WI38 (cell line): ENCODE measurements around the gene KCNG2.

Experiments
- H3K4me3 ChIP-seq: 2 replicates; pipeline ENCODE4 v1.5.1; 2011; ENCODE audit warnings: low read depth, mild to moderate bottlenecking, control low read depth, low read length
- CTCF ChIP-seq: IDR thresholded peaks from 2 replicates; pipeline ENCODE4 v1.5.1; 2012; ENCODE audit warnings: low read depth, mild to moderate bottlenecking, control low read depth, low read length

KCNG2 gene

GRCh38 chr18:79802298-79802697 lies 4.6 kb downstream of the KCNG2 start:
- no peak for TF ChIP-seq CTCF
- H3K4me3 ChIP-seq, result no peak overlapping the region

DNA sequence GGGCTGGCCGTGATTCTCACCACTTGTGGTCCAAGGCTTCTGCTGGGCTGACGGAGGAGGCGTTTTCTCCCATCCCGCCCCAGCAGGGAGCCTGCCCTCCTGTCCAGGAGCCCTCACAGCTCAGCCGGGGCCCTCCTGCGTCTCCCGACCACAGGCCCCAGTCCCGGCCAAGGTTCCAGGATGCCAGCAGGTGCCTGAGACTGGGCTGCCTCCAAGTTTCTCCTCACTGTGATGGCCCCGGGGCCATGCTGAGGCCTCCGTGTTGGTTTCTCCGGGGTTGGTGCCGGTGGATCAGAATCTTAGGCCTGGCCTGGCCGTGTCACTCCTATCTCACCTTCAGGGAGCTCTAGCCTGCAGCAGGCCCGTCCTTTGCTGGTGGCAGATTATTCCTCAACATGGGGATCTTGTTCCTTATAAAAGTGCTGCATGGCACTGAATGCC lies 5.9 kb downstream of the KCNG2 start:
- no peak for TF ChIP-seq CTCF
- H3K4me3 ChIP-seq, result no peak overlapping the region

GRCh38 chr18:79804130-79804787 lies 6.5 kb downstream of the KCNG2 start:
- no peak for TF ChIP-seq CTCF
- H3K4me3 ChIP-seq, result no peak overlapping the region

DNA sequence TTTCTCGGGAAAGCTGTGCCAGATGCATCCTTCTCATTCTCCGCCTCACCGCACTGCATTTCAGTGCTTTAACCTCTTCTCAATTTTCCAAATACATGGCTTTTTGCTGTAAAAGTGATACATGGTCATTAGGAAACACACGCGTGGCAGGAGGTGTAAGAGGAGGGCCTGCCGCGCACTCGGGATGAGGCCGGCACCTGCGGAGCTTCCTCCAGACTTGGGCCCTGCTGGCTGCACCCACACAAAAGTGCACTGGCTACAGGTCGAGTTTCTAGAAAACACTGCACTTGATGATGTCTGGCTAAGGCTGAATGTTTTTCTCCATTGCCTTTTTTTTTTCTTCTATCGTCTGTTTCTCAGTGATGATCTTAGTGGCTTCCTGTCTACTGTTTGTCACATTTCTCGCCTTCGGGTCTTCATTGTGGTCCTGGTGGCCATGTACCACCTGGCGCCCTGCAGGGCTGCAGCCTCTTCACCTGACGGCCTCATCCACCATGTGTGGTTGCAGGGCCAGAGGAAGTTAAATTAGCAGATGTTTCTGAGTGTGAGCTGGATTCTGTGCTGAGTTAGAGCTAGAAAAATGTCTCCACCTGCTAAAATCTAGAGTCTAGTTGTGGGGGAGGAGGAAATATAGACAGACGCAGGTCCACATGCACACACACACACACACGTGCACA lies 7.6 kb downstream of the KCNG2 start:
- H3K4me3 ChIP-seq, result no peak overlapping the region
- TF ChIP-seq CTCF, result no peak

GRCh38 chr18:79805926-79806487 lies 8.3 kb downstream of the KCNG2 start:
- H3K4me3 ChIP-seq, result no peak overlapping the region
- no peak for TF ChIP-seq CTCF

- TF ChIP-seq CTCF, result no peak
- H3K4me3 ChIP-seq, result no peak overlapping the region
Measured at GRCh38 chr18:79806976-79807841, 9.5 kb downstream of the KCNG2 start.
